ENCODE data around the gene NUBPL.
"Not testable (repeated sequence)": the region's sequence is repeated elsewhere in the genome, so short reads cannot be mapped to it uniquely, and the experiment has no call there.

The NUBPL gene

DNA sequence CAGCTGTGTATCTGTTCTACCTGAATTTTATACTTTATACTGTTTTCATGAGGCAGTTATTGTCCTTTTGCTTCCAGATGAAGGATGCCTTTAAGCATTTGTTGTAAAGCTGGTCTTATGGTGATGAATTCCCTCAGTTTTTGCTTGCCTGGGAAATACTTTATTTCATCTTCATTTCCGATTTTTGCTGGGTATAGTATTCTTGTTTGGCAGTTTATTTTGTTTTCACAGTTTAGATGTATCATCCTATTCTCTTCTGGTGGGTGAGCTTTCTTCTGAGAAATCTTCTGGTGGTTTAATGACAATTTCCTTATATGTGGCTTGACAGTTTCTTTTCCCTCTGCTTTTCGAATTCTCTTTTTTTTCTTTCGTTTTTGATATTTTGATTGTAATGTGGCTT lies 188.1 kb downstream of the NUBPL start:
- DNase-seq = no peak

DNA sequence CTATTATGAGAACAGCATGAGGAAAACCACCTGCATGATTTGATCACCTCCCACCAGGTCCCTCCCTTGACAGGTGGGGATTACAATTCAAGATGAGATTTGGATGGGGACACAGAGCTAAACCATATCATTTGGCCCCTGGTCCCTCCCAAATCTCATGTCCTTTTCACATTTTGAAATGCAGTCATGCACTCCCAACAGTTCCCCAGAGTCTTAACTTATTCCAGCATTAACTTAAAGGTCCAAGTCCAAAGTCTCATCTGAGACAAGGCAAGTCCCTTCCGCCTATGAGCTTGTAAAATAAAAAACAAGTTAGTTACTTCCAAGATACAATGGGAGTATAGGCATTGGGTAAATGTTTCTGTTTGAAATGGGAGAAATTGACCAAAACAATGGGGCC lies 189.8 kb downstream of the NUBPL start:
- not testable (repeated sequence) for DNase-seq

DNA sequence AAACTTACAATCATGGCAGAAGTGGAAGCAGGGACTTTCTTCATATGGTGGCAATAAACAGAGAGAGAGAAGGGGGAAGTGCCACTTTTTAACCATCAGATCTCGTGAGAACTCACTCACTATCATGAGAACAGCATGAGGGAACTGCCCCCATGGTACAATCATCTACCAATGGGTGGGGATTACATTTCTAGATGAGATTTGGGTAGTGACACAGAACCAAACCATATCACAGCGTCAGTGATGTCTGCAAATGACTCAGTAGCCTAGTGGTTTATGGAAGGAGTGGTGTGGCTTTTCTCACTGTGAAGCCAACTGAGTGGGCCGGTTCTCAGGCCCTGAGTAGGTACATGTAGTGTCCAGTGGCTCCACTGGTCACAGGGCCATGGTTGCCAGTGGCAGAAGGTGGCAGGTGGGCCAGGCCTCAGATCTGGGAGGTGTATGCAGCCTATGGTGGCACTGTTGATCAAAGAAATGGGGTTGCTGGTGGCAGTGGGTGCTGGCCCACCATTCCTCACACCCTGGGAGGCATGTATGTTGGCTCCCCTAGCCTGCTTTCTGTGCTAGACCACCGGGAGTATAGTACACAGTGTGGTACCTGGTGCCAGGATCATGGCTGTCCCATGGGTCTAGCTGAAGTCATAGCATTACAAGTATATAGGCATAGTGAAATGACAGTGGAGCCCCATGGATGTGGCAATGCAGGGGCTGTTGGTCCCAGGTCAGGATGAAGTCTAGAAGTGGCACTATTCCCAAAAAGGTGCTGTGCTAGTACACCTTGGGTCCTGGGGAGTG lies 191.9 kb downstream of the NUBPL start:
- no peak for DNase-seq

- DNase-seq = no peak
Measured at GRCh38 chr14:31758941-31759340, 197.7 kb downstream of the NUBPL start.

DNA sequence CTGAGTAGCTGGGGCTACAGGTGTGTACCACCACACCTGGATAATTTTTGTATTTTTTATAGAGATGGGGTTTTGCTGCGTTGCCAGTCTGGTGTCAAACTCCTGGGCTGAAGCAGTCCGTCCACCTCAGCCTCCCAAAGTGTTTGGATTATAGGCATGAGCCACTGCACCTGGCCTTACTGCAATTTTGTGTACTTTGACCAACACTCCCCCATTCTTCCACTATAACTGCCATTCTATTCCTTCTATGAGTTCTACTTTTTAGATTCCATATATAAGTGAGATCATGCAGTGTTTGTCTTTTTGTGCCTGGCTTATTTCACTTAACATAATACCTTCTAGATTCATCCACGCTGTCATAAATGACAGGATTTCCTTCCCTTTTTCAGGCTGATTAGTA lies 199.1 kb downstream of the NUBPL start:
- no peak for DNase-seq

GRCh38 chr14:31761325-31761724 lies 200.1 kb downstream of the NUBPL start:
- DNase-seq = no peak

- no peak for DNase-seq
Measured at GRCh38 chr14:31763041-31763440, 201.8 kb downstream of the NUBPL start.

- DNase-seq = no peak
Measured at GRCh38 chr14:31766315-31766892, 205.2 kb downstream of the NUBPL start.

DNA sequence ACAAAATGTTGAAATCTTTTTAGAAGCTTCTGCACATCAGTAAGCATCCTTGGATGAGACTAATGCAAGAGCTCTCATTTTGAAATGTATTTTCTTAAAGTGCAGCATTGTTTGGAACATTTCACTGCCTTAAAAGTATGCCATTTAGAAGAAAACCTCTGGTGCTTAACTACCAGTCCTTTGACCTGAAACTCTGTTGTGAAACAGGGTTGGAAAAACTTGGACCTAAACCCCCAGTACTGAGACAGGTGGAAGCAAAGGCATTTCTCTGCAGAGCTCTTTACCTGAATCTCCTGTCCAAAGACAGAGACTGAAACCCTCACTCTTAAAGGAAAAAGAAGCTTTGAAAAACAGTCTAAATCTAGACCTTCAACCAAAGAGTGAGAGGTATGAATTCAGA lies 207.2 kb downstream of the NUBPL start:
- DNase-seq = no peak

- no peak for DNase-seq
Measured at GRCh38 chr14:31770271-31770670, 209.1 kb downstream of the NUBPL start.

DNA sequence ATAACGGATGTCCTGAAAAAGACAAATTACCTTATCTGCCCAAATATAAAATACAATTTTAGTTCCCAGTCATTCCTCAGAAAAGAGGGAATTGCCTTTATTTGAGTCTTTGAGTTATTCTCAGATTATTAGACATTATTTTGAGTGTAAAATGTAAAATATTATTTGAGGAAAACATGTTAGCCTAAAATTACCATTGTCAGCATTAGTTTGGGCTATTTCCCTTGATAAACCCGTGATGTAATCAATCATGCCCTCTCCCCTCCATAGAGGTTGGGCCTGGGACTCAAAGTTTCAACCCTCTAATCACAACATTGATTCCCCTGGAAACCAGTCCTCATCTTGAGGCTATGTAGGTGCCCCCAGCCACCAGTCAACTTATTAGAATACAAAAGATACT lies 213.4 kb downstream of the NUBPL start:
- no peak for DNase-seq

DNA sequence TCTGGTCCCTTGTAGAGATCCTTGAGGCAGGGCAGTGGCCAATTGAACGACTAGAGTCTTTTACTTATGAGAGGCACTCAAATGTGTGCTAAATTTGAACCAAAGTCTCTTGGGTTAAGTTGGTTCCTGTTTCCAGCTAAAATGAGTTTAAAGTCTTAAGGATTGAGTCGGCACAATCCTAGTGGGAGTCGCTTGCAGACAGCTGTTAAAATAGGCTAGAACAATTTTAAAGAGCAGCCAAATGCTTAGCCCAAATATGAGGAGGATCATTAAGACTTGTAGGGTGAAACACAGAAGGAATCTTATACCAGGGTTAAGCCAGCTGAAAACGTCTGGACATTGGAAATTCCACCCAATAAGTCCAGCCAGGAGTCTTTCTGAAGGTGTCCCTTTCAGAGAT lies 216.1 kb downstream of the NUBPL start:
- no peak for DNase-seq

- DNase-seq = no peak
Measured at GRCh38 chr14:31781578-31781977, 220.4 kb downstream of the NUBPL start.

DNA sequence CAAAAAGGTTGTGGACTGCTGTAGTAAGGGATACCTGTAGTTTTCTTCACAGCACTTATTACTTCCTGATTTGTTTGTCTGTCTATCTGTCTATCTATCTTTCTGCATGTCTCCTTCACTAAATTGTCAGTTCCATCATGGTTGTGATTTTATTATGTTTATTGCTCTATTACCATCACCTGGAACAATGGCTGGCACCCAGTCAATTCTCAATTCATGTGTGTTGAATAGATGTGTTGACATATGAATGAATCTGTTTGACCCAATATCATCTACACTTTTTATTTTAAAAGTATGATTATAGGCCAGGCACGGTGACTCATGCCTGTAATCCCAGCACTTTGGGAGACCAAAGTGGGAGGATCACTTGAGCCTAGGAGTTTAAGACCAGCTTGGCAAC lies 224.4 kb downstream of the NUBPL start:
- no peak for DNase-seq

DNA sequence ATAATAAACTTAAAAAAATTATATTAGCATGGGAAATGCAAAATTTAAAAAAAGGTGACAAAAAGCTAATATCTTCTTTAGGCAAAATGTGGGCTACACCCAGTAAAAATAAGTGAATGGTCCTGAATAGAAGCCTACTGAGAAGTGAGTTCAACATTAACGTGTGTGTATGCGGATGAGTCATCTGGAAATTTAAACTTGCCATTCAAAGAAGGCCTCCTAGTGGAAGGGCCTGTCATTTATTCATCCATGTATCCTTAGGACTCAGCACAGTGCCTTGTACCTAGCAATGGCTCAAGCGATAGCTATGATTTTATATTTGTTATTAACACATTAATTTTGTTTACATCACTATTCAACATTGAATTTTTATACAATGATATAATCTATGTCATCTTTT lies 226.2 kb downstream of the NUBPL start:
- no peak for DNase-seq

DNA sequence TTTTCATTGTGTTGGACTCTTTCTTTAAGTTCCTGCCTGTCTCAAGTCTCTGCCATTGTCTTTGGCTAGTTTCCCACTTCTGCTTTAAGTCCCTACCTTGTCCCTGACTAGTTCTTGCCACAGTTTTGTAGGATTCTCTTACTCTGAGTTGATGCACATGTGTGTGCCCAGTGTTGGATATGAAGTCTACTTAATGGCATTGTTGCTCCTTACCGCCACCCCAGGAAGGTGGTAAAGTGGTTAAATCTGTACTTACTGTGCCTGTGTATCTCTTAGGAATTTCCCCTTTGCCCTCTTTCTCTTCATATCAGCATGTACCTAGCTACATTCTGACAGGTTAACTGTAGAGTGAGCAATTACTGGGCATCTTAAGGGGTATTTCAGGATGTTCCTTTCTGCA lies 227.1 kb downstream of the NUBPL start:
- no peak for DNase-seq

- no peak for DNase-seq
Measured at GRCh38 chr14:31792726-31793125, 231.5 kb downstream of the NUBPL start.

GRCh38 chr14:31797946-31798345 lies 236.7 kb downstream of the NUBPL start:
- not testable (repeated sequence) for DNase-seq

DNA sequence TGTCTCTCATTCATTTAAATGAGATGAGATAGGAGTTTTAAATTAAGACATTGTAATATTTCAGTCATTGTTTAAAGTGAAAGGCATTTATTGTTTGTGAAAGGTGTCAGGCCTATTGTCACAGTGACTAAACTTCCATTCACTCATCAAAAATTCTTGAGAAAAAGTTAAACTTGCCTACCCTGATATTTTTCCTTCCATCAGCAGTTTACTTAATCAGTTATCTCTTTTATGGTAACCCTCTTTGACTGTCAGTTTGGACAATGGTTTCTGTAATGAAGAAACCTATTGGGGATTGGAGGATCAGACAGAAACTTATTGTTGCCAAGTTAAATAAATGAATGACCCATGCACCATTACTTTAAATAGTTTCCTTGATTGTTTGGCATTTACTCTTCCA lies 241.6 kb downstream of the NUBPL start:
- DNase-seq = no peak

DNA sequence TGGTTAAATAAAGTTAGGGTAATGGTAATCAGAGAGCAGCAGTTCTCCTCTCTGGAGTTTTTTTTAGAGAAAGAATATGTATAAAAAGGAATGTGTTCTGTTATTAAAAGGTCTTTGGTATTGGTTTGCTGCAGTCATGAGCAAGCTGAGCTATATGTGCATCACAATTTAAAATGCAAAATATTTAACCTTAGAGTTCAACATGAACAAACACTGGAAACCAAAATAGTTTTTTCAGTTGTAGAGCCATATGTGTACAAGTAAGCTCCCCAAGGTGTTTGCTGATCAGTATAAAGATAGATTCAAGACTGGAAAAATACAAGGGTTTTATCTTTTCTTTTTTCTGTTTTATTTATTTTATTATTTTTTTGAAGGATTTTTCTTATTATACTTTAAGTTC lies 245.0 kb downstream of the NUBPL start:
- DNase-seq = no peak

DNA sequence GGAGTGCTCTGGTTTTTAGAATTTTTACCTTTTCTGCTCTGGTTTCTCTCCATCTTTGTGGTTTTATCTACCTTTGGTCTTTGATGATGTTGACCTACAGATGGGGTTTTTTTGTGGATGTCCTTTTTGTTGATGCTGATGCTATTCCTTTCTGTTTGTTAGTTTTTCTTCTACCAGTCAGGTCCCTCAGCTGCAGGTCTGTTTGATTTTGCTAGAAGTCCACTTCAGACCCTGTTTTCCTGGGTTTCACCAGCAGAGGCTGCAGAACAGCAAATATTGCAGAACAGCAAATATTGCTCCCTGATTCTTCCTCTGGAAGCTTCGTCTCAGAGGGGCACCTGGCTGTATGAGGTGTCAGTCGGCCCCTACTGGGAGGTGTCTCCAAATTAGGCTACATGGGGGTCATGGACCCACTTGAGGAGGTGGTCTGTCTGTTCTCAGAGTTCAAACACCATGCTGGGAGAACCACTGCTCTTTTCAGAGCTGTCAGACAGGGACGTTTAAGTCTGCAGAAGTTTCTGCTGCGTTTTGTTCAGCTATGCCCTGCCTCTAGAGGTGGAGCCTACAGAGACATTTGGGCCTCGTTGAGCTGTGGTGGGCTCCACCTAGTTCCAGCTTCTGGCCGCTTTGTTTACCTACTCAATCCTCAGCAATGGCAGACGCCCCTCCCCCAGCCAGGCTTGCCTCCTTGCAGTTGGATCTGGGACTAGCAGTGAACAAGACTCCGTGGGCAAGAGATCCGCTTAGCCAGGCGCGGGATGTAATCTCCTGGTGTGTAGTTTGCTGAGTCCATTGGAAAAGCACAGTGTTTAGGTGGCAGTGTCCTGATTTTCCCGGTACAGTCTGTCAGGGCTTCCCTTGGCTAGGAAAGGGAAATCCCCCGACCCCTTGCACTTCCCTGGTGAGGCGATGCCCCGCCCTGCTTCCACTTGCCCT lies 250.8 kb downstream of the NUBPL start:
- DNase-seq = not testable (repeated sequence)

GRCh38 chr14:31813724-31814490 lies 252.7 kb downstream of the NUBPL start:
- not testable (repeated sequence) for DNase-seq

- no peak for DNase-seq
Measured at GRCh38 chr14:31819281-31819680, 258.1 kb downstream of the NUBPL start.
